Prostate gland (tissue), 2 donors: Measurements from ENCODE around the gene CACNA1S.

ENCODE experiments used
- CTCF ChIP-seq, 4 experiments: fragments of 200-600 bp in 2 of 4; fragments of 450-650 bp in 2 of 4; sonication (generic) in 2 of 4; IDR thresholded peaks; 1 replicate in 3 of 4; 2 replicates in 1 of 4; pipeline ENCODE4 v1.5.1; 2016 to 2019; ENCODE audit warnings: antibody characterized with exemption in 4 of 4, mild to moderate bottlenecking in 2 of 4, moderate library complexity in 2 of 4
- POLR2A ChIP-seq: fragments of 450-650 bp; IDR thresholded peaks from one replicate; pipeline ENCODE4 v1.6.1; 2016; ENCODE audit warnings: antibody characterized with exemption, mild to moderate bottlenecking
- POLR2AphosphoS5 ChIP-seq: sonication (generic); formaldehyde crosslinking; IDR thresholded peaks from one replicate; pipeline ENCODE4 v1.6.1; 2017; ENCODE audit warnings: antibody characterized with exemption

GRCh38 chr1:201048521-201048920, 63.7 kb downstream of the CACNA1S start:
- TF ChIP-seq CTCF (IDR thresholded peaks at IDR 0.05) (no peak), POLR2A (no peak), POLR2AphosphoS5 (no peak)
